Mesodermal cell (in vitro differentiated cells): ENCODE data around the gene SNRPE.
"Not testable (repeated sequence)": the region's sequence is repeated elsewhere in the genome, so short reads cannot be mapped to it uniquely, and the experiment has no call there.

Experiments
- H3K27ac ChIP-seq: 2 replicates; pipeline ENCODE4 v1.7.0; 2013; ENCODE audit warnings: mild to moderate bottlenecking, low read depth, low read length, moderate library complexity; ENCODE audit not compliant: severe bottlenecking
- H3K36me3 ChIP-seq: 2 replicates; pipeline ENCODE4 v1.7.1; 2013; ENCODE audit warnings: mild to moderate bottlenecking, low read length, moderate library complexity; ENCODE audit not compliant: control insufficient read depth, insufficient read depth
- H3K4me1 ChIP-seq: one replicate; pipeline ENCODE4 v1.7.1; 2013; ENCODE audit warnings: mild to moderate bottlenecking, low read length; ENCODE audit not compliant: insufficient read depth, control insufficient read depth, poor library complexity, severe bottlenecking
- H3K4me3 ChIP-seq: 2 replicates; pipeline ENCODE4 v1.7.0; 2013; ENCODE audit warnings: low read length, control low read depth, mild to moderate bottlenecking; ENCODE audit not compliant: insufficient read depth, poor library complexity, severe bottlenecking; ENCODE audit errors: extremely low read depth
- H3K9me3 ChIP-seq: 2 replicates; pipeline ENCODE4 v1.7.1; 2013; ENCODE audit warnings: mild to moderate bottlenecking, low read length, moderate library complexity; ENCODE audit not compliant: control insufficient read depth
- WGBS, 2 experiments: methylation state at CpG; one replicate each; pipeline ENCODE4 v1.1.5; 2013; ENCODE audit warnings: missing lambda C conversion rate in 2 of 2; ENCODE audit not compliant: insufficient coverage in 2 of 2; 5-methylcytosine and 5-hydroxymethylcytosine counted together

The SNRPE gene

DNA sequence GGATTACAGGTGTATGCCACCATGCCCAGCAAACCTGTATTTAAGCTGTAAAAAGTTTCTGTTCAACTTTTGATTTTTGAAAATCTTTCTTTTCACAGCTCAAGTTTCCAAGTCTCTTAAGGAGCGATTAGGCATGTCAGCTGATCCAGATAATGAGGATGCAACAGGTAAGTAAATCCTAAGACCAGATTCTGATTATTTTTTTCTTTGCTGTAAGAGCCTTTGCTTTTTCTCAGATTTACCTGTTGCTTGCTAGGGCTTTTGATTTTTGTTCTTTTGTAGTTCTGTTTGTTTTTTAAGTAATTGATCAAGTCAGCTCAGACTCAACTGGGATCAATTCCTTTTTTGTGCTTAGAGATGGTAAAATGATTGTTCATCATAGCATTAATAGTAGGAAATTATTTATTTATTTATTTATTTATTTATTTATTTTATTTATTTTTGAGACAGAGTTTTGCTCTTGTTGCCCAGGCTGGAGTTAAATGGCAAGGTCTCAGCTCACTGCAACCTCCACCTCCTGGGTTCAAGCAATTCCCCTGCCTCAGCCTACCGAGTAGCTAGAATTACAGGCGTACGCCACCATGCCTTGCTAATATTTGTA, 21.1 kb upstream of the SNRPE start:
- no peaks in the 10 kb centered on the region for H3K4me1 ChIP-seq
- 100% methylated on average over 1 to 4 of the region's 4 CpGs for WGBS, 2 experiments
- no peak overlapping the region for H3K4me3 ChIP-seq
- H3K9me3 ChIP-seq = peaks cover 3% of the 10 kb centered on the region
- peaks cover 81% of the 10 kb centered on the region for H3K36me3 ChIP-seq
- no peak overlapping the region for H3K27ac ChIP-seq

DNA sequence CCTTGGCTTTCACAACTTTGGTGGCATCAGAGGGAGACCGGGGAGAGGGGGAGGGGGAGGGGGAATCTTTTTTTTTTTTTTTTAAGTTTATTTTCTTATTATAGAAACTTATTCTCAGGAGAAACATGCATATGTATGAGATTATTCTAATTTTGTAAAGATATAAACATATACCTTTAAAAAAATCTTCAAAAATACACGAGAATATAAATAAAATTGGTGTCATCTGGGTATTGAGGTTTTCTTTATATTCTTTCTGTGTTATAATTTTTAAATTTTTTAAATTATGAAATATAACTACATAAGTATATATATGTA, 18.9 kb upstream of the SNRPE start:
- no peaks in the 10 kb centered on the region for H3K4me1 ChIP-seq
- H3K36me3 ChIP-seq = peaks cover 76% of the 10 kb centered on the region
- peaks cover 3% of the 10 kb centered on the region for H3K9me3 ChIP-seq
- H3K27ac ChIP-seq = no peak overlapping the region
- no CpG with 5 or more reads among the region's 2 CpGs for WGBS, 2 experiments
- no peak overlapping the region for H3K4me3 ChIP-seq

DNA sequence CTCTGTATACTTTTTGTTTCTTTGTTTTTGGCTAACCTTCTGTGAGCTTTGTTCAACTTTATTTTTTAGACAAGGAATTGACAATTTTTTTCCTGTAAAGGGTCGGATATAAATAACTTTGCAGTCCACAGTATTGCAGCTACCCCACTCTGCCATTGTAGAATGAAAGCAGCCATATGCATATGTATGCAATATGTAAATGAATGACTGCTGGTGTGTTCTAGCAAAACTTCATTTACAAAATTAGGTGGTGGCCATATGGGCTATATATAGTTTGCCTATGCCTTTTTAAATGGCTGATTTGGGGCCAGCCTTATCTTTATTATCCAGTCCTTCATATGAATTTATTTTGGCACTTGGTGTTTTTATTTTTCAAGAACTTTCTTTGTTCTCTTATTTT, 18.0 kb upstream of the SNRPE start:
- 100% methylated on average over 1 of the region's 1 CpG; no CpG with 5 or more reads in 1 of the 2 experiments for WGBS, 2 experiments
- H3K9me3 ChIP-seq = peaks cover 3% of the 10 kb centered on the region
- H3K27ac ChIP-seq = no peak overlapping the region
- H3K36me3 ChIP-seq = peaks cover 75% of the 10 kb centered on the region
- H3K4me1 ChIP-seq = no peaks in the 10 kb centered on the region
- H3K4me3 ChIP-seq = no peak overlapping the region

DNA sequence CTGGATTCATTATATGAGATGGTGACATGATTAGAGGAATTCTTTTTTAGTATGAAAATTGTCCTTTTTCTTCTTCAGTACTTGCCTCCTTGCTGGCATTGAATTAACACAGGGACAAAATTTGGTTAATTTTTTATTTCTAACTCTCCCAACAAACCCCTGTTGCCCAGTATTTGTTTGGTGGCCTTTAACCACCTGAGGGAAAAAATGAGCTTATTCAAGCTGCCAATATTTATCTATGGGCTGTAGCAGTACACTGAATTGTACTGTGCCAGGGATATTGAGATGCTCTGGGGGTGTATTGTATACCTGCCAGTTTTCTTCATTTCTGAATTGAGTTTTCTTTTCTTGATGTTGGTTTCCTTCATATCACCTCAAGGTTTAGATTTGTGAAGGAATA, 8.3 kb upstream of the SNRPE start:
- not testable (repeated sequence) for H3K9me3 ChIP-seq, H3K4me1 ChIP-seq, H3K27ac ChIP-seq, H3K4me3 ChIP-seq
- peaks cover 70% of the 10 kb centered on the region for H3K36me3 ChIP-seq

DNA sequence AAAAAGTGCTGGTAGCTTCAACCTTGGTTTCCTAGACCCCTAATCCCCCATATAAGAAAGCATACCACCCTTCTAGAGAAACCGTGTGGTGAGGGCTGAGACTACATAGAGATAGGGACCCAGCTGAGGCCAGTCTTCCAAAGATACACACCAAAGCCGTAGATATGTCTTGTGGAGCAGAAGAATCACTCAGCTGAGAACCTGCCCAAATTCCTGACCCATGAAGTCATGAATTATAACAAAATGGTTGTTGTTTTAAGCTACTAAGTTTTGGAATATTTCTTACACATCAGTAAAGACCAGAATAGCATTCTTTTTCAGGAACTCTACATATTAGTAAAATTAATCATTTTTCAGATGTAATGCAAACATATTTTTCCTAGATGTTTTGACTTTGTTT, 3.3 kb upstream of the SNRPE start:
- Histone ChIP-seq H3K9me3 (no peaks in the 10 kb centered on the region), H3K4me3 (no peak overlapping the region), H3K27ac (no peak overlapping the region), H3K36me3 (peaks cover 30% of the 10 kb centered on the region), H3K4me1 (peaks cover 6% of the 10 kb centered on the region)
- WGBS, 2 experiments = no CpG with 5 or more reads among the region's 2 CpGs

DNA sequence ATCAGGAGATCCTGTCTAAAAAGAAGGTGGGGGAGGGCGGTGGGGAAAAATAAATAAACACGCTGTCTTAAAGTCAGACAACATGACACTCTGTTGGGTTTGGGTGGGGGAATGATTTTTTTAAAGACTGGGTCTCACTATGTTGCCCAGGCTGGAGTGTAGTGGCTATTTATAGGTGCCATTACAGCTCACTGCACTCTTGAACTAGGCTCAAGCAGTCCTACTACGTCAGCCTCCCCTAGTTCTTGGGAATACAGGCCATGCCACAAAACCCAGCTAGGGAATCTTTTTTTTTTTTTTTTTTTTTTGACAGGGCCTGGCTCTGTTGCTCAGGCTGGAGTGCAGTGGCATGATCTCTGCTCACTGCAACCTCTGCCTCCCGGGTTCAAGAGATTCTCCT, 2.4 kb upstream of the SNRPE start:
- Histone ChIP-seq H3K4me3 (no peak overlapping the region), H3K9me3 (no peaks in the 10 kb centered on the region), H3K4me1 (peaks cover 8% of the 10 kb centered on the region), H3K27ac (no peak overlapping the region), H3K36me3 (peaks cover 34% of the 10 kb centered on the region)
- 94 to 96% methylated on average over 3 to 4 of the region's 4 CpGs for WGBS, 2 experiments

DNA sequence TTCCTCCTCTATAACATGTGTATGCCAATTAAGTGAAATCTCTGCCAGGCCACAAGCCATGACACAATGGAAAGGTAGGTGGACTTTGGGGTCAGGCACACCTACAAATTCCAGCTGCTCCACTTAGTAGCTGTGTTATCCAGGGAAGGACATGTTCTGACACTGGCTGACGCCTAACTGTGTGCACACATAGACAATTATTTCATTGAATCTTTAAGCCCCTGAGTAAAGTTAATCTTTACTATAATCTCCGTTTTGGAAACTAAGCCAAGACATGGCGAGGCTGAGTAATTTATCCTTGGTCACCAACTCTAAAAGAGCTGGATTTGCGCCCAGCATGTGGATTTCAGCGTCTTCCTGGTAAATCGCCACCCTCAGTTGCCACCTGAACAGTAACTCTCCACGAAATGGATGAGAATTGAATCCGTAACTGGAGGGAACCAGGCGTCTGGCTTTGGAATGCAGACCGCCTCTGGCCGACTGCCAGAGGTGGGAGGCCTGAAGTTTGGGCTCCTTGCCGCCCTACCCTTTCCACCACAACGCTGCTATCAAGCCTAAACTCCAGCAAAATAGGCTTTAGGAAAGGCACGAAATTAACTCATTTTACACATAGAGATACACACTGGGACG, 888 bp upstream of the SNRPE start:
- H3K4me1 ChIP-seq = peaks cover 8% of the 10 kb centered on the region
- 84 to 90% methylated on average over 13 to 15 of the region's 15 CpGs for WGBS, 2 experiments
- no peak overlapping the region for H3K4me3 ChIP-seq
- peaks cover 38% of the 10 kb centered on the region for H3K36me3 ChIP-seq
- H3K27ac ChIP-seq = no peak overlapping the region
- no peaks in the 10 kb centered on the region for H3K9me3 ChIP-seq

DNA sequence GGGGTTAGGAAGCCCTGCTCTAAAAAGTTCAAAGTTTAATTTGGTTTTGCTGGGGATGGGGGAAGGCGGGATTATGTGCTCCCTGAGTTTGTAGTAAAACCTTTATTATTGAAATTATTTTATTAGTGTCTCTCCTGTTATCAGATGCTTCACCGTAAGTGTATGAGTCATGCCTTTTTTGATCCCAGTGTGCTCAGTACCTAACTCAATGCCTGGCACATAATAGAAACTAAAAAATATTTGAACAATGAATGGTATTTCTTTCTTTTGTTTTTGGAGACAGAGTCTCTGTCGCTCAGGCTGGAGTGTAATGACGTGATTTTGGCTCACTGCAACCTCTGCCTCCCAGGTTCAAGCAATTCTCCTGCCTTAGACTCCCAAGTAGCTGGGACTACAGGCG, 6.4 kb downstream of the SNRPE start:
- Histone ChIP-seq H3K4me3 (no peak overlapping the region), H3K4me1 (peaks cover 9% of the 10 kb centered on the region), H3K27ac (no peak overlapping the region), H3K9me3 (no peaks in the 10 kb centered on the region), H3K36me3 (peaks cover 91% of the 10 kb centered on the region)
- WGBS, 2 experiments = 94 to 100% methylated on average over 1 to 3 of the region's 5 CpGs

DNA sequence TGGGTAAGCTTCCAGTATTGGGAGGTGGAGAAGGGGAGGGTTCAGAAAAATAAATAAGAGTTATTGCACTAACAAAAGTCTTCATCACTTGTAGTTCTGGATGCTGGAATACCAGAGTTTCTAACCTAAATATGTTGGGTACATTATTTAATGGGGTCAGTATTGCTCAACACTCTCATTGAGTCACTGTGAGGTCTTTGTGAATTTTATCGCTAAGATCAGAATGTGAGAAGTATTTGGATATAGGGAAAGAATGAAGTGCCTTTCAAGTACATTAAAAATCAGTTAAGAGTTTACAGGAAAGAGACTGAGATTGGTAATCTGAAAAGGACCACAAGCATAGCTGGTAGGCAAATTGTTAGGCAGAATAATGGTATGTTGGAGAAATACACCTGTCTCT, 8.8 kb downstream of the SNRPE start:
- peaks cover 82% of the 10 kb centered on the region for H3K36me3 ChIP-seq
- no peak overlapping the region for H3K27ac ChIP-seq
- no peak overlapping the region for H3K4me3 ChIP-seq
- no peaks in the 10 kb centered on the region for H3K9me3 ChIP-seq
- WGBS, 2 experiments = 92 to 100% methylated on average over 1 of the region's 1 CpG
- peaks cover 5% of the 10 kb centered on the region for H3K4me1 ChIP-seq

DNA sequence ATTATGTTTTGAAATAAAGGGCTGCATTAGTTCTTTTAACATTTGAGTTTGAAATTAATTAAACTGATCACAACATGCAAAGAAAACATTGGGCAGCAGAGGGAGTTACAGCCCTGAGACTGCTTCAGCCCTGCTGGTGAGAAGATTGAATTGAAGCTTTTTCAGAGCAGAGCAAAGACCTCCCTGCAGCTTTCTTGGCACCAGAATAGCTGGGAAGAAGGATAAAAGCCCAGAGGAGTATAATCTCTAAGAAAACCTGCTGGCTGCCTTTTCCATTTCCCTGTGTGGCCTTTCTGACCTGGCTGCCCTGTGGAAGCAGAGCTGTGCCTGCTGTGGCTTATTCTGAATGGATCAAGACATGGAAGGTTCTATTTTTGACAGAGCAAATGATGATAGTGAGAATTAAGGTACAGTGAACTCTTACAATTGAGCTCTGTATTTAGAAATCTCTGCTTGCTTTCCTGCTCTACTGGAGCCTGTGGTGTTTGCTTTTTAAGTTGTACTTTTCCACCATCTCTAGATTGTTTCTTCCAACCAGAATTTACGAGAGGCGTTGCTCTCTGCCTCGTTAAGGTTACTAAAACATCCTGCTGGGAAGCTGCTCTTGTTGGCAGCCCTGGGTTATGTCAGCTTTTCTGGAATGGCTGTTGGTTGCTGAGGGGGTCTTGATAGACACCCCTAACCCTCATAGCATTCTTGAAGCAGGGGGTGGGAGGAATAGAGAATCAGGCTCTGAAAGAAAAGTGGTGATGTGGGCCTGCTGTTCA, 9.9 kb downstream of the SNRPE start:
- H3K27ac ChIP-seq = no peak overlapping the region
- no peak overlapping the region for H3K4me3 ChIP-seq
- no peaks in the 10 kb centered on the region for H3K9me3 ChIP-seq
- peaks cover 79% of the 10 kb centered on the region for H3K36me3 ChIP-seq
- H3K4me1 ChIP-seq = peaks cover 5% of the 10 kb centered on the region
- WGBS, 2 experiments = 94% methylated on average over 3 of the region's 3 CpGs; no CpG with 5 or more reads in 1 of the 2 experiments

DNA sequence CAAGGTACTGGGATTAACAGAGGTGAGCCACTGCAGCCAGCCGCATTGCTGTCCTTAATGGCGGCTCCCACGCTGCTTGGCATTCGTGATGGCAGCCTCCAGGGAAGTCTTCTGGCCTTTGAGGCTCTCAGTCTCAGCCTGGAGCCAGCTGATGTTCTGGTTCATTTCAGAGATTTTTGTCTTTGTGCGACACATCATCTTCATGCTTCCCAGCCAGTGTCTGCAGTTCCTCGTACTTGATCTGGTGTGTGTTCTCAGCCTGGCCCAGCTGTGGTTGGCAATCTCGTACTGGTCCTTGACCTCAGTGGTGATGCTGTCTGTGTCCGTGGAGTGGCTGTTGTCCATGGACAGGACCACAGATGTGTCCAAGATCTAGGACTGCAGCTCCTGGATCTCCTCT, 11.7 kb downstream of the SNRPE start:
- 85 to 93% methylated on average over 7 to 8 of the region's 8 CpGs for WGBS, 2 experiments
- Histone ChIP-seq H3K4me3 (no peak overlapping the region), H3K27ac (no peak overlapping the region), H3K9me3 (no peaks in the 10 kb centered on the region), H3K36me3 (peaks cover 68% of the 10 kb centered on the region), H3K4me1 (peaks cover 5% of the 10 kb centered on the region)
